GM19023 (cell line): ENCODE results near the gene KIF5C.

Experiments
- ATAC-seq: cut with Tn5 transposase; IDR thresholded peaks from one replicate; pipeline ENCODE4 v1.9.1; 2021; ENCODE audit warnings: mild to moderate bottlenecking, moderate library complexity; ENCODE audit not compliant: unreplicated experiment

KIF5C gene

GRCh38 chr2:149009576-149010461, 134.8 kb downstream of the KIF5C start:
- no peak for ATAC-seq

- ATAC-seq, result no peak
These were observed 137.5 kb downstream of the KIF5C start for GRCh38 chr2:149012545-149012944.

- ATAC-seq, result no peak
These were observed 140.5 kb downstream of the KIF5C start for GRCh38 chr2:149015501-149015900.

GRCh38 chr2:149015926-149016563, 141.0 kb downstream of the KIF5C start:
- no peak for ATAC-seq

- no peak for ATAC-seq
These were observed 142.3 kb downstream of the KIF5C start for GRCh38 chr2:149017116-149017985.

GRCh38 chr2:149018981-149019380, 144.0 kb downstream of the KIF5C start:
- ATAC-seq, result no peak

- no peak for ATAC-seq
These were observed 144.7 kb downstream of the KIF5C start for GRCh38 chr2:149019768-149020167.

GRCh38 chr2:149020432-149020851, 145.4 kb downstream of the KIF5C start:
- peak; percentile 41 for ATAC-seq

- peak; percentile 52 for ATAC-seq
These were observed 146.3 kb downstream of the KIF5C start for GRCh38 chr2:149021271-149021719.

- ATAC-seq, result peak; percentile 61
These were observed 146.7 kb downstream of the KIF5C start for GRCh38 chr2:149021761-149022160.

- no peak for ATAC-seq
These were observed 148.1 kb downstream of the KIF5C start for GRCh38 chr2:149023091-149023490.

GRCh38 chr2:149027590-149028250, 152.7 kb downstream of the KIF5C start:
- ATAC-seq, result no peak

GRCh38 chr2:149028377-149028776, 153.3 kb downstream of the KIF5C start:
- ATAC-seq, result no peak

GRCh38 chr2:149028891-149029290, 153.9 kb downstream of the KIF5C start:
- ATAC-seq, result no peak

GRCh38 chr2:149029307-149029965, 154.4 kb downstream of the KIF5C start:
- no peak for ATAC-seq

- ATAC-seq, result no peak
These were observed 156.4 kb downstream of the KIF5C start for GRCh38 chr2:149031396-149031795.

- no peak for ATAC-seq
These were observed 158.7 kb downstream of the KIF5C start for GRCh38 chr2:149033716-149034115.

- no peak for ATAC-seq
These were observed 159.4 kb downstream of the KIF5C start for GRCh38 chr2:149034406-149034805.

GRCh38 chr2:149036507-149037293, 161.7 kb downstream of the KIF5C start:
- ATAC-seq, result no peak
